Hindlimb muscle (tissue), 1 donor: ENCODE measurements around the gene STARD7. TPM values are rescaled to one million over a fixed set of nuclear protein-coding genes. Genes with fewer than 3 reads are reported as not detected.
"Not testable (repeated sequence)": the region's sequence is repeated elsewhere in the genome, so short reads cannot be mapped to it uniquely, and the experiment has no call there.

Experiments
- DNase-seq: peaks from one replicate; pipeline ENCODE4 v3.0.0-alpha.2; 2013
- polyA plus RNA-seq: library from polyadenylated mRNA; unstranded; fragments of 120-200 nt; gene quantifications from one replicate; pipeline ENCODE4 v1.2.1, GENCODE V29; 2013; ENCODE audit not compliant: insufficient read length

Gene STARD7
- polyA plus RNA-seq, 1 donor: 123 TPM

DNA sequence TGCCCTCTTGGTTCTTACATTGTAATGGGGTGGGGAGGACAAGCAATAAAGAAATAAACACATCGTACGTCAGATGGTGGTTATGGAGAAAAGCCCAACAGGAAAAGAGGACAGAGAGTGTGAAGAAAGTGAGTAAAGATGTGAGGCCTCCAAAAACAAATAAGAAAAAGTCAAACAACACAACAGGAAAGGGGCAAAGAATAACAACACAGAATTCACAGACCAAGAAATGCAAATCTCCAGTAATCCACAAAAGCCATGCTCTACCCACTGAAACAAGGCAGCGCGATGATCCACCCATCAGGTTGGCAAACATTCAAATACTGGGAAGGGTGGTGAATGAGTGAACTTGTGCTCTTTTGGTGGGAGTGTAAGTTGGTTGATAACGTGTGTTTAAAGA is 46.7 kb downstream of the STARD7 start:
- DNase-seq: no peak

DNA sequence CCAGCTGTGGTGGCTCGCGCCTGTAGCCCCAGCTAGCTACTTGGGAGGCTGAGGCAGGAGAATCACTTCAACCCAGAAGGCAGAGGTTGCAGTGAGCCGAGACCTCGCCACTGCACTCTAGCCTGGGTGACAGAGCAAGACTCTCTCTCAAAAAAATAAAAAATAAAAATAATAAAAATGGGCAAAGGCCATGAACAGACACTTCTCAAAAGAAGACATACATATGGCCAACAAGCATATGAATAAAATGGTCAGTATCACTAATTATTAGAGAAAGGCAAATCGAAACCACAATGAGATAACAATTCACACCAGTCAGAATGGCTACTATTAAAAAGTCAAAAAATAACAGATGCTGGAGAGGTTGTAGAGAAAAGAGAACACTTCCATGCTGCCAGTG is 48.3 kb downstream of the STARD7 start:
- not testable (repeated sequence) for DNase-seq

- DNase-seq: no peak
Observed at GRCh38 chr2:96159084-96159830, 49.4 kb downstream of the STARD7 start.

DNA sequence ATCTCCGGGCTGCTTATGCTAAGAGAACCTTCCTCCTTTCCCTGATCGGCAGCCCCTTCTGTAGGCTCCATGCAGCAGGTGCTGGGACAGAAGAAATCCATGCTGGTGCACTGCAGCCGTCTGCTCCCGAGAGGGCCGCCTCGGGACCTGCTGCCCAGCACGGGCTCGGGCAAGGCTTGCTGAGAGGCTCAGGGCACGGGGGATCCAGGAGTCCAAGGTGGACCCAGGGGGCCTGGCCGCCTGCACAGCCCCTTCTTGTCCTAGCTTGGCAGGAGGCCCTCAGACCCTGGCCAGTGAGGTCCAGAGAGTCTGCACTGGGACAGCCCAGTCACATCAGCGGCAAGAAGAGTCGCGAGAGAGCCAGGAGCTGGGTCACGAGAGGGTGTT is 50.1 kb downstream of the STARD7 start:
- no peak for DNase-seq

DNA sequence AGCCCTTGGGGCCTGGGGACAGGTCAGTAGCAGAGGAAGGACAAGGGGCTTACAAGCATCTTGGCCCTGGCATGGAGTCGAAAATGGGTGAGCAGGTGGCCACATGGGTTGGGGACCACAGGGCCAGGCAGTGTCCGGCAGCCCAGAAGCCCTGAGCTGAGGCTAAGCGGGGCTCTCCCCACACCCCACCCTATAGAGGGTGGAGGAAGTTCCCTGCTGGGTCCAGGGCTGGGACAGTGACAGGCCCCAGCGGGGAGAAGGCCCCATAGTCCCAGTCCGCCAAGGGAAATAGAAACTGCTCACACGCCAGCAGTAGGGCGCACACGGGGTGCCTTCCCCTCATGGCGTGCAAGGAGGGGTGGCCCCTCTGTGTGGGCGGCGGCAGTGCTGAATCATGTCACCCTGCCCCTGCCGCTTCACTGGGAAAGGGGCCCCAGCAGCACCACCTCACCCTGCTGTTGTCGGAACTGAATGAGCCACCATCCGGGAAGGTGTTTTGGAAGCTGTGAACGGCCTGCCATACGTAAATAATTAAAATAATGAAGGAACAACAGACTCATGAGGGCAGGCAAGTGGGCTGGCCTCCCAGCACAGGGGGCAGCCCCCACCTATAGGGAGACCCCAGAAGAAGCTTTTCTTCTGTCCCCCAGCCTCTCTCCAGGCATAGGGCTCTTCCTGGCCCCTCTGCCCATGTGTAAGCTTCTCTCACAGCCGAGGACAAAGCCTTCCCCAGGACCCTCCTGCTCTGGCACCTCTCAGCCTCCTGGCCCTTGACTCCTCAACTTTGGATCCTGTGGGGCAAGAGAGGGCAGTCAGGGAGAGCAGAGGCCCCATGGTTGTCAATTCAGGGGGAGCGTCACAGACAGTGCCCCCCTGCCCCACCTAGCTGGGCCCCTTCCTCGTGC is 50.7 kb downstream of the STARD7 start:
- no peak for DNase-seq

DNA sequence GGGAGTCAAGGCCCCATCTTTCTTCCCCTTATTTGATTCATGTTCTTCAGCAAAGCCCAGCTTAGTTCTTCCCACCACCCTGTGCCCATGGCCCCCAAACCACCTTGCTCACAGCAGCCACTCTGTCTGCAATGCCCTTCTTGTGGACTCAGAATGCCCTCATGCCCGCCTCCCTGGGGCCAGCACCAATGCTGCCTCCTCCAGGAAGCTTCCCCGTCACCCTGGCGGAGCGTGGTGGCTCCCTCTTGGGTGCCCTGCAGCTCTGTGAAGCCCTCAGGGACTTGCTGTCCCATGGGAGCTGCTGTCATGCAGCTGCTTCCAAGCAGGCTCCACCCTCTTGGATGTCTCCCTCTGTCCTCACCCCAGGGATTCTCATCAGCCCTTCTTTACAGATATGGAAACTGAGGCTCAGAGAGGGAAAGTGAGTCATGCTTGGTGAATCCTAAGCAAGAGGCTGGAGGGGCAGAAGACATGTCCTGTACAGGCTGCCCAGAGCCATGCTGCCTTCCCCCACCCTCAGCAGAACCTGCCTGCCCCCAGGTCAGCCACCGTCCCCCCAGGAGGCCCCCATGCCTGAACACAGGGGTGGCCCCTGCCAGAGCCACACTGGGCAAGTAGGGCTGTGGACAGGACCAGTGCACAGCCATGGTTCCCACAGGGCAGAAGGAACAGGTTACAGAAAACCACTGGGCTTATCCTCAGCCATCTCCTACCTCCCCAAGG is 51.5 kb downstream of the STARD7 start:
- DNase-seq: no peak

DNA sequence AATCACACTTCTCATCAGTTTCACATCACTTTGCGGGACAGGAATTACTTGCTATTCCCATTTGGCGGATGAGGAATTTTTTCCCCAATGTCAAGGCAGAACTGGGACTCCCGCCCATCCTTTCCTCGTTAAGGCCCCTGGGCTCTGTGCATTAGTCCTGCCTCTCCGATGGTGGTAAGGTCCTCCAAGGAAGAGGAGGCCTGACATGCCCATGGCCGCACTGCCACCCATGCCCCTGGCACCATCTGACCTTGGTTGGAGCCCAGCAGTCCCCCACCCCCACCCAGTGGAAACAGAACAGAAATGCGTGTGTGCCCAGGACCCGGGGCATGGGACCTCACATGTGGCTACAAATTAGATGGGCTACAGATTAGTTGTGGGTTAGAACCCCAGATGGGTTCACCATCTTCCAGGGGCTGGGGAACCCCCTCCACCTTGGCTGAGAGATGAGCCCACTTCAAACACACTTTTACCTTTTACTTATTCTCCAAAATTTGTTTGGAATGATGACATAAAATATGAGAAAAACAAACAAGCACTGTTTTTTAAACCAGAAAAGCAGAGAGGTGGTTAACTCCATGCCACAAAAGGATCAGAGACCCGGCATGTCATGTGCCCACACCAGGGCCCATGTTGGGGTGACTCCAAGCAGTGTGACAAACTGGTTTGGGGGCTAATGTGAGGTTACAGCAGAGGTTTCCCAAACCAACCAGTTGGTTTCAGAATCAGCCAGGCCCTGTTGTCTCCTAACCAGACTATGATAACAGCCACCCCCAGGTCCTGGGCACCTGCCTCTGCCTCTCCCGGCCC is 52.4 kb downstream of the STARD7 start:
- no peak for DNase-seq

- DNase-seq: no peak
Observed at GRCh38 chr2:96154506-96155380, 53.9 kb downstream of the STARD7 start.

GRCh38 chr2:96153991-96154431 is 54.6 kb downstream of the STARD7 start:
- no peak for DNase-seq

DNA sequence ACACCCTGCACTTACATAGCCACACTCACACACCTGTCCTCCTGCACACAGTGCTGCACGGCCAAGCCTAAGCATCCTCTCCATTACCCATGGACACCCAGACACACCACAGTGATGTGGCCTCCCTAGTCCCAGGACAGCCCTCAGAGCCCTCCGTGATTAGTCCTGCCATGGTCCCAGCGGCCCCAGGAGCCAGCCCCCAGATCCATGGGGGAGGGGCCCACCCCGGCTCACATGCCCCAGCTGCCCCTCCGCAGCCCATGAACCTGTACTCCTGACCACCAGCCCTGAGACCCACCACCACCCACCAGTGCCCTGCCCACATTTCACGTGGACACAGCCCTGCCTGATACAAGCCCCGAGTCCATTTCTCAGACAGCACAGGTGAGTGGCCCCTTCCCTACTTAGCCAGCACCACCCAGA is 55.3 kb downstream of the STARD7 start:
- no peak for DNase-seq

DNA sequence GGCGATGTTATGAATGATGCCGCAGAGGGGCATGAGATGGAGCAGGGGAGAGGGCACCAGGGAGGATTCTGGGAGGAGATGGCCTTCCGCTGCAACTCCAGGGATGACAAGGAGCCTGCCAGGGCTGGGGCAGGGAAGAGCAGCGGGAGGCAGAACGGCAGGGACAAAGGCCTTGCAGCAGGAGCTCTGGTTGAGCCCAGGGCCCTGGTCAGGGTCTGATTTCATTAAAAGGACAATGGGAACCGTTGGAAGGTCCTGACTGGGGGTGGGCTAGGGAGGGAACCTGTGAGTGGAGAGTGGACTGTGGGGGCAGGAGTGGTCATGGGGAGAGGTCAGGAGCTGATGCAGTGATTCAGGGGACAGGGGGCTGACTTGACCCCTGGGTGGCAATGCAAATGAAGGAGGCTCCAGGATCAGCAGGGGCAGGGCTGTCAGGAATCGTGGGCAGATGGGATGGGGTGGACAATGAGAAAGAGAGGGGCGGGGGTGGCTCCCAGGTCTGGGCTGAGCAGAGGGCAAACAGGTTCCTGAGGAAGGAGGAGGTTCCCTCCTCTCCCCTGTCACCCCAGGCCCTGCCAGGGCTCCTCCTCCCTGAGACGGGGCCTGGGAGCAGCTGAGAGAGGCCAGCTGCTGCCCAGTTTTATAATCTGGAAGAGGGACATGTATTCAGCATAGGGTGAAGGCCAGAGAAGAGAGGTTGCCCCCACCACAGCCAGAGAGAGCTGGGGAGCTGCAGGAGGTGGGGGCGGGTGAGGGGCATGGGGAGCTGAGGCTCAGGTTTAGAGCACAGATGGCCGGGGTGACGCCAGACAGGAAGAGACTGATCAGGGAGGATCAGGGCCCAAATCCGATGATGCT is 56.1 kb downstream of the STARD7 start:
- no peak for DNase-seq

DNA sequence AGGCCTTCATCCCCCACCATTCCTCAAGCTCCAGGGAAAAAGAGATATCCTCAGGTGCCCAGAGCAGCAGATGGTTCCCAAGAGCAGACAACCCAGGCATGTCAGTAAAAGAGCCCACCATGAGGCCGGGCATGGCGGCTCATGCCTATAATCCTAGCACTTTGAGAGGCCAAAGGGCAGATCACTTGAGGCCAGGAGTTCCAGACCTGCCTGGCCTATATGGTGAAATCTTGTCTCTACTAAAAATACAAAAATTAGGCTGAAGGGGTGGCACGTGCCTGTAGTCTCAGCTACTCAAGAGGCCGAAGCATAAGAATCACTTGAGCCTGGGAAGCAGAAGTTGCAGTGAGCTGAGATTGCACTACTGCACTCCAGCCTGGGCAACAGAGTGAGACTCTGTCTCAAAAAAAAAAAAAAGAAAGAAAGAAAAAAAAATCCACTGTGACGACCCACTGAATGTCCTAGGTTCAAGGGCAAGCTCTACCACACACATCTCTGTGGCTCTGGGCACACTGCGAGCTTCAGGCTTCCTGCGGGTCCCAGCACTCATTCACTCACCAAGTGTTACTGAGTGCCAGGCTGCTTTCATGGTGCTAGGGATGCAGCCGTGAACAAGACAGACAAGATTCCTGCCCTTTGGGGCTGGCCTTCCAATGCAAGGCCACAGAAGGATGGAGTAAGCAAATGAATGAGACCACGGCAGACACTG is 56.9 kb downstream of the STARD7 start:
- no peak for DNase-seq

GRCh38 chr2:96150791-96151594 is 57.6 kb downstream of the STARD7 start:
- DNase-seq: no peak

DNA sequence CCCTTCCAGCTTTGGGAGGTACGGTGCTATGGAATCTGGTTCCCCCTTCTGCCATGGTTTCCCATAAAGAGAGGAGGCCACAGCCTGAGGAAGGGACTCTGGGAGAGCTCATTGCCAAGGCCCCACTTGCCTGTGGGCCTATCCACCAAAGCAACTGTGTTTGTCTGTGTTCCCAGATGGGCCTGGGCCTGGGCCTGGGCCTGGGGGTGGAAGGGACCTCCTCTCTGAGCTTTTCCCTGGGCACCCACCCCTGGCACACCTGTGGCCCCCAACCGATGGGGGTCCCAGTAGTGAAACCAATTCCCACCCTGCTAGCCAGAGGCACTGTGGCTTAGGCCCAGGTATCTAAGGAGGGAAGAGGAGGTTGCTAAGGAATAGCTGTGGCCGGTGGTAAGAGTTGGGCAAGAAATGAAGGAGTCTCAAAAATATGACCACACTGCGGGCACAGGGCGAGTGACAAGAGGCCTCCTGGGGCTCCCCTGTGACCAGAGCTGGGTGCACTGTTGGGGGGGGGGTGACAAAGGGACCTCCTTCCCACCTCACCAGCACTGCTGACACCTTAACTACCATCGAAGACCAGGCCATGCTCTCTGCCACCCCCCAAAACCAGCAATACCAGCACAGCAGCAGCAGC is 58.5 kb downstream of the STARD7 start:
- DNase-seq: no peak

- peak; percentile 52 for DNase-seq
Observed at GRCh38 chr2:96148410-96149217, 60.0 kb downstream of the STARD7 start.

GRCh38 chr2:96147593-96148201 is 60.9 kb downstream of the STARD7 start:
- DNase-seq: no peak
